ENCODE measurements around the gene RALGPS1.

Gene RALGPS1

GRCh38 chr9:127050591-127051001 lies 136.0 kb downstream of the RALGPS1 start:
- no peaks in the 10 kb centered on the region for H3K79me2 ChIP-seq (ENCODE audit: low read length)
- H3K27me3 ChIP-seq (ENCODE audit: low read depth, low read length), result no peaks in the 10 kb centered on the region; the same call in 1 of the 2 replicates
- H4K20me1 ChIP-seq (ENCODE audit: insufficient read depth, low read length), result no peaks in the 10 kb centered on the region
- TF ChIP-seq EZH2phosphoT487 (IDR thresholded peaks at IDR 0.05; ENCODE audit: low read depth), result no peak
- no peak for TF ChIP-seq CTCF (IDR thresholded peaks at IDR 0.05; ENCODE audit: low read depth, low read length)
- no peak overlapping the region for H3K4me3 ChIP-seq (ENCODE audit: low read length)
- H3K27ac ChIP-seq (ENCODE audit: low read length), result no peak overlapping the region
- no peak overlapping the region for H2AFZ ChIP-seq (ENCODE audit: low read depth, low read length)
- H3K9ac ChIP-seq (ENCODE audit: low read length), result no peak overlapping the region
- H3K9me3 ChIP-seq (ENCODE audit: insufficient read depth, low read length), result no peaks in the 10 kb centered on the region
- H3K4me1 ChIP-seq (ENCODE audit: low read length), result peaks cover 7% of the 10 kb centered on the region
- no peak overlapping the region for H3K4me2 ChIP-seq (ENCODE audit: low read length)
- no peaks in the 10 kb centered on the region for H3K36me3 ChIP-seq (replicated peaks; ENCODE audit: low read depth, low read length)

GRCh38 chr9:127051881-127052595 lies 137.5 kb downstream of the RALGPS1 start:
- Histone ChIP-seq H3K4me2 (ENCODE audit: low read length) (no peak overlapping the region), H3K4me1 (ENCODE audit: low read length) (peaks cover 7% of the 10 kb centered on the region), H3K9ac (ENCODE audit: low read length) (no peak overlapping the region), H3K9me3 (ENCODE audit: insufficient read depth, low read length) (no peaks in the 10 kb centered on the region), H3K79me2 (ENCODE audit: low read length) (no peaks in the 10 kb centered on the region), H2AFZ (ENCODE audit: low read depth, low read length) (no peak overlapping the region), H4K20me1 (ENCODE audit: insufficient read depth, low read length) (no peaks in the 10 kb centered on the region), H3K27ac (ENCODE audit: low read length) (no peak overlapping the region), H3K36me3 (replicated peaks; ENCODE audit: low read depth, low read length) (no peaks in the 10 kb centered on the region), H3K27me3 (ENCODE audit: low read depth, low read length) (no peaks in the 10 kb centered on the region), H3K4me3 (ENCODE audit: low read length) (no peak overlapping the region)
- TF ChIP-seq EZH2phosphoT487 (IDR thresholded peaks at IDR 0.05; ENCODE audit: low read depth), result no peak
- TF ChIP-seq CTCF (IDR thresholded peaks at IDR 0.05; ENCODE audit: low read depth, low read length), result no peak

GRCh38 chr9:127053057-127053821 lies 138.7 kb downstream of the RALGPS1 start:
- no peaks in the 10 kb centered on the region for H4K20me1 ChIP-seq (ENCODE audit: insufficient read depth, low read length)
- peaks cover 7% of the 10 kb centered on the region for H3K4me1 ChIP-seq (ENCODE audit: low read length)
- no peaks in the 10 kb centered on the region for H3K27me3 ChIP-seq (ENCODE audit: low read depth, low read length)
- no peak overlapping the region for H3K9ac ChIP-seq (ENCODE audit: low read length)
- H3K79me2 ChIP-seq (ENCODE audit: low read length), result no peaks in the 10 kb centered on the region
- TF ChIP-seq CTCF (IDR thresholded peaks at IDR 0.05; ENCODE audit: low read depth, low read length) (no peak), EZH2phosphoT487 (IDR thresholded peaks at IDR 0.05; ENCODE audit: low read depth) (no peak)
- H2AFZ ChIP-seq (ENCODE audit: low read depth, low read length), result no peak overlapping the region
- no peaks in the 10 kb centered on the region for H3K36me3 ChIP-seq (replicated peaks; ENCODE audit: low read depth, low read length)
- no peak overlapping the region for H3K4me3 ChIP-seq (ENCODE audit: low read length)
- no peak overlapping the region for H3K27ac ChIP-seq (ENCODE audit: low read length)
- H3K9me3 ChIP-seq (ENCODE audit: insufficient read depth, low read length), result no peaks in the 10 kb centered on the region
- H3K4me2 ChIP-seq (ENCODE audit: low read length), result no peak overlapping the region

GRCh38 chr9:127053960-127054359 lies 139.4 kb downstream of the RALGPS1 start:
- H3K79me2 ChIP-seq (ENCODE audit: low read length), result no peaks in the 10 kb centered on the region
- H3K27me3 ChIP-seq (ENCODE audit: low read depth, low read length), result no peaks in the 10 kb centered on the region
- no peak overlapping the region for H3K27ac ChIP-seq (ENCODE audit: low read length)
- peaks cover 4% of the 10 kb centered on the region for H3K4me1 ChIP-seq (ENCODE audit: low read length)
- no peaks in the 10 kb centered on the region for H3K9me3 ChIP-seq (ENCODE audit: insufficient read depth, low read length)
- TF ChIP-seq EZH2phosphoT487 (IDR thresholded peaks at IDR 0.05; ENCODE audit: low read depth), result no peak
- no peak for TF ChIP-seq CTCF (IDR thresholded peaks at IDR 0.05; ENCODE audit: low read depth, low read length)
- H4K20me1 ChIP-seq (ENCODE audit: insufficient read depth, low read length), result no peaks in the 10 kb centered on the region
- no peak overlapping the region for H3K4me3 ChIP-seq (ENCODE audit: low read length)
- H3K4me2 ChIP-seq (ENCODE audit: low read length), result no peak overlapping the region
- no peaks in the 10 kb centered on the region for H3K36me3 ChIP-seq (replicated peaks; ENCODE audit: low read depth, low read length)
- H3K9ac ChIP-seq (ENCODE audit: low read length), result no peak overlapping the region
- no peak overlapping the region for H2AFZ ChIP-seq (ENCODE audit: low read depth, low read length)

All from OCI-LY3 (cell line).